AG08396 (cell line): Measurements from ENCODE around the gene GBP3.
"Not testable (repeated sequence)": the region's sequence is repeated elsewhere in the genome, so short reads cannot be mapped to it uniquely, and the experiment has no call there.

Experiments
- DNase-seq: peaks from one replicate; pipeline ENCODE4 v3.0.0; 2012; ENCODE audit warnings: low spot score, mixed read lengths

Gene GBP3

GRCh38 chr1:89041119-89041641 lies 18.5 kb upstream of the GBP3 start:
- no peak for DNase-seq

GRCh38 chr1:89040315-89040626 lies 17.6 kb upstream of the GBP3 start:
- DNase-seq = no peak

GRCh38 chr1:89037186-89037585 lies 14.5 kb upstream of the GBP3 start:
- DNase-seq = no peak

GRCh38 chr1:89035080-89035479 lies 12.4 kb upstream of the GBP3 start:
- DNase-seq = no peak

- not testable (repeated sequence) for DNase-seq
These were observed 11.3 kb upstream of the GBP3 start for GRCh38 chr1:89034004-89034403.

- DNase-seq = not testable (repeated sequence)
These were observed 6.4 kb upstream of the GBP3 start for GRCh38 chr1:89029051-89029450.

GRCh38 chr1:89025928-89026327 lies 3.3 kb upstream of the GBP3 start:
- no peak for DNase-seq

GRCh38 chr1:89023026-89023425 lies 360 bp upstream of the GBP3 start:
- DNase-seq = no peak

- not testable (repeated sequence) for DNase-seq
These were observed 4.3 kb downstream of the GBP3 start for GRCh38 chr1:89018318-89018717.

GRCh38 chr1:89008511-89008910 lies 14.2 kb downstream of the GBP3 start:
- DNase-seq = no peak

GRCh38 chr1:89005286-89006151 lies 17.1 kb downstream of the GBP3 start:
- no peak for DNase-seq

- not testable (repeated sequence) for DNase-seq
These were observed 20.5 kb downstream of the GBP3 start for GRCh38 chr1:89002176-89002575.

GRCh38 chr1:89001510-89001909 lies 21.2 kb downstream of the GBP3 start:
- no peak for DNase-seq

- peak; percentile 41 for DNase-seq
These were observed 23.9 kb downstream of the GBP3 start for GRCh38 chr1:88998716-88999115.

GRCh38 chr1:88990426-88990825 lies 32.2 kb downstream of the GBP3 start:
- DNase-seq = no peak

- no peak for DNase-seq
These were observed 37.0 kb downstream of the GBP3 start for GRCh38 chr1:88985692-88986091.

GRCh38 chr1:88985032-88985431 lies 37.6 kb downstream of the GBP3 start:
- DNase-seq = peak; percentile 58

- no peak for DNase-seq
These were observed 38.1 kb downstream of the GBP3 start for GRCh38 chr1:88984569-88984968.

- DNase-seq = peak; percentile 34
These were observed 38.7 kb downstream of the GBP3 start for GRCh38 chr1:88983791-88984559.

- no peak for DNase-seq
These were observed 40.6 kb downstream of the GBP3 start for GRCh38 chr1:88982055-88982454.

- not testable (repeated sequence) for DNase-seq
These were observed 41.2 kb downstream of the GBP3 start for GRCh38 chr1:88981506-88981905.

GRCh38 chr1:88980870-88981269 lies 41.8 kb downstream of the GBP3 start:
- no peak for DNase-seq

GRCh38 chr1:88979749-88980116 lies 42.9 kb downstream of the GBP3 start:
- DNase-seq = no peak
